ENCODE data around the gene SLC17A1. TPM values are rescaled to one million over a fixed set of nuclear protein-coding genes. Genes with fewer than 3 reads are reported as not detected.

The SLC17A1 gene
- total RNA-seq, 1 experiment from 2014 or later, result not detected

- TF ChIP-seq CTCF (IDR thresholded peaks at IDR 0.05), result no peak
- no peak for TF ChIP-seq NR2C2 (CRISPR knock-in tag; IDR thresholded peaks at IDR 0.05)
- TF ChIP-seq TCF7 (CRISPR knock-in tag; IDR thresholded peaks at IDR 0.05; ENCODE audit: low read depth), result no peak
- no peak for TF ChIP-seq FOXK1 (CRISPR knock-in tag; IDR thresholded peaks at IDR 0.05)
- no peak for TF ChIP-seq ZNF423 (CRISPR knock-in tag; IDR thresholded peaks at IDR 0.05)
- TF ChIP-seq ZBTB43 (CRISPR knock-in tag; IDR thresholded peaks at IDR 0.05), result no peak
Measured at GRCh38 chr6:25748049-25748448, 83.8 kb downstream of the SLC17A1 start (continued).

GRCh38 chr6:25747477-25747876, 84.4 kb downstream of the SLC17A1 start:
- no peak overlapping the region for H3K27ac Mint-ChIP-seq
- H3K27me3 Mint-ChIP-seq (ENCODE audit: low read depth), result no peaks in the 10 kb centered on the region
- no peaks in the 10 kb centered on the region for H3K9me3 Mint-ChIP-seq
- ATAC-seq (no peak), DNase-seq (ENCODE audit: low spot score) (no peak)
- POLR2A ChIA-PET, result no interaction called here
- TF ChIP-seq IRF2 (CRISPR knock-in tag; IDR thresholded peaks at IDR 0.05; ENCODE audit: borderline replicate concordance, low read depth) (no peak), SMAD3 (CRISPR knock-in tag; IDR thresholded peaks at IDR 0.05; ENCODE audit: borderline replicate concordance) (no peak), PRDM15 (CRISPR knock-in tag; IDR thresholded peaks at IDR 0.05) (no peak), ERG (CRISPR knock-in tag; IDR thresholded peaks at IDR 0.05) (no peak), ZNF263 (CRISPR knock-in tag; IDR thresholded peaks at IDR 0.05; ENCODE audit: low read depth) (no peak), ZNF281 (CRISPR knock-in tag; IDR thresholded peaks at IDR 0.05) (no peak)
- CTCF ChIA-PET, result interaction anchor here (0.8 to 1.3 kb wide), 3 partner anchors 15 to 134 kb away, joined by 3 to 4 read pairs (median 4); no protein-coding TSS in a partner anchor
- no peaks in the 10 kb centered on the region for H3K4me1 Mint-ChIP-seq
- no peak overlapping the region for H3K4me3 Mint-ChIP-seq
- H3K36me3 Mint-ChIP-seq, result no peaks in the 10 kb centered on the region

- Mint-ChIP-seq H3K4me1 (no peaks in the 10 kb centered on the region), H3K4me3 (no peak overlapping the region), H3K36me3 (peaks cover 2% of the 10 kb centered on the region; the same call in 1 of the 2 replicates), H3K9me3 (peaks cover 3% of the 10 kb centered on the region), H3K27ac (no peak overlapping the region), H3K27me3 (ENCODE audit: low read depth) (no peaks in the 10 kb centered on the region)
- DNase-seq (ENCODE audit: low spot score) (no peak), ATAC-seq (peak; percentile 76)
- CTCF ChIA-PET, result interaction anchor here (0.8 to 1.3 kb wide), 3 partner anchors 14 to 135 kb away, joined by 3 to 4 read pairs (median 4); no protein-coding TSS in a partner anchor
- TF ChIP-seq FOXP4 (CRISPR knock-in tag; IDR thresholded peaks at IDR 0.05) (no peak), CREM (CRISPR knock-in tag; IDR thresholded peaks at IDR 0.05) (no peak), ZNF423 (CRISPR knock-in tag; IDR thresholded peaks at IDR 0.05) (no peak)
- POLR2A ChIA-PET, result no interaction called here
Measured at GRCh38 chr6:25746968-25747367, 84.9 kb downstream of the SLC17A1 start.
